GM19238 (cell line): ENCODE results near the gene EIF4G3.
"Not testable (repeated sequence)": the region's sequence is repeated elsewhere in the genome, so short reads cannot be mapped to it uniquely, and the experiment has no call there.

ENCODE experiments used
- DNase-seq: peaks from one replicate; pipeline ENCODE4 v3.0.0; 2011; ENCODE audit warnings: low spot score; ENCODE audit not compliant: insufficient read length

Gene EIF4G3

GRCh38 chr1:21156019-21156418 lies 20.7 kb downstream of the EIF4G3 start:
- DNase-seq: no peak

- no peak for DNase-seq
These were observed 22.0 kb downstream of the EIF4G3 start for GRCh38 chr1:21154717-21155116.

- DNase-seq: no peak
These were observed 23.3 kb downstream of the EIF4G3 start for GRCh38 chr1:21153388-21153787.

GRCh38 chr1:21152423-21153100 lies 24.1 kb downstream of the EIF4G3 start:
- no peak for DNase-seq

- DNase-seq: no peak
These were observed 26.8 kb downstream of the EIF4G3 start for GRCh38 chr1:21149855-21150432.

- DNase-seq: no peak
These were observed 27.3 kb downstream of the EIF4G3 start for GRCh38 chr1:21149430-21149854.

GRCh38 chr1:21143752-21144151 lies 32.9 kb downstream of the EIF4G3 start:
- DNase-seq: no peak

- no peak for DNase-seq
These were observed 33.6 kb downstream of the EIF4G3 start for GRCh38 chr1:21143138-21143537.

- no peak for DNase-seq
These were observed 35.7 kb downstream of the EIF4G3 start for GRCh38 chr1:21141030-21141429.

GRCh38 chr1:21139601-21140000 lies 37.1 kb downstream of the EIF4G3 start:
- no peak for DNase-seq

- DNase-seq: not testable (repeated sequence)
These were observed 40.4 kb downstream of the EIF4G3 start for GRCh38 chr1:21136344-21136743.

- no peak for DNase-seq
These were observed 45.5 kb downstream of the EIF4G3 start for GRCh38 chr1:21131200-21131599.

GRCh38 chr1:21129407-21129806 lies 47.3 kb downstream of the EIF4G3 start:
- no peak for DNase-seq

GRCh38 chr1:21126324-21126723 lies 50.4 kb downstream of the EIF4G3 start:
- no peak for DNase-seq

GRCh38 chr1:21124846-21125245 lies 51.9 kb downstream of the EIF4G3 start:
- no peak for DNase-seq

GRCh38 chr1:21123287-21123948 lies 53.3 kb downstream of the EIF4G3 start:
- no peak for DNase-seq

GRCh38 chr1:21121764-21122471 lies 54.8 kb downstream of the EIF4G3 start:
- no peak for DNase-seq

GRCh38 chr1:21118167-21118566 lies 58.5 kb downstream of the EIF4G3 start:
- no peak for DNase-seq

GRCh38 chr1:21117597-21118001 lies 59.1 kb downstream of the EIF4G3 start:
- no peak for DNase-seq

- no peak for DNase-seq
These were observed 59.5 kb downstream of the EIF4G3 start for GRCh38 chr1:21117159-21117558.

GRCh38 chr1:21115098-21115760 lies 61.5 kb downstream of the EIF4G3 start:
- DNase-seq: no peak

GRCh38 chr1:21114431-21114830 lies 62.3 kb downstream of the EIF4G3 start:
- DNase-seq: no peak
